HG03025 (cell line): Measurements from ENCODE around the gene CCDC92B.

Experiments
- ATAC-seq: cut with Tn5 transposase; IDR thresholded peaks from one replicate; pipeline ENCODE4 v1.9.1; 2021; ENCODE audit warnings: mild to moderate bottlenecking, moderate library complexity; ENCODE audit not compliant: unreplicated experiment, low FRiP score

CCDC92B gene

GRCh38 chr17:2723505-2723996 lies 25.9 kb downstream of the CCDC92B start:
- ATAC-seq, result no peak

- ATAC-seq, result no peak
Measured at GRCh38 chr17:2722611-2723010, 26.8 kb downstream of the CCDC92B start.

GRCh38 chr17:2721603-2722002 lies 27.8 kb downstream of the CCDC92B start:
- no peak for ATAC-seq

- no peak for ATAC-seq
Measured at GRCh38 chr17:2719861-2720260, 29.6 kb downstream of the CCDC92B start.

- ATAC-seq, result no peak
Measured at GRCh38 chr17:2718150-2718938, 31.1 kb downstream of the CCDC92B start.

GRCh38 chr17:2716649-2717048 lies 32.8 kb downstream of the CCDC92B start:
- no peak for ATAC-seq

- no peak for ATAC-seq
Measured at GRCh38 chr17:2713881-2714280, 35.6 kb downstream of the CCDC92B start.

- no peak for ATAC-seq
Measured at GRCh38 chr17:2712300-2713043, 37.0 kb downstream of the CCDC92B start.

GRCh38 chr17:2711608-2712299 lies 37.7 kb downstream of the CCDC92B start, which contains the start of gene CLUH:
TSS of gene CLUH (minus strand) at chr17:2711764. CDS start at chr17:2711661, 103 bp downstream.
- ATAC-seq, result peak; percentile 61

- peak; percentile 31 for ATAC-seq
Measured at GRCh38 chr17:2710803-2711607, 38.4 kb downstream of the CCDC92B start.

GRCh38 chr17:2710071-2710802 lies 39.2 kb downstream of the CCDC92B start:
- ATAC-seq, result no peak

GRCh38 chr17:2709183-2709661 lies 40.2 kb downstream of the CCDC92B start:
- no peak for ATAC-seq

GRCh38 chr17:2708585-2709182 lies 40.8 kb downstream of the CCDC92B start:
- no peak for ATAC-seq

- no peak for ATAC-seq
Measured at GRCh38 chr17:2707721-2708584, 41.5 kb downstream of the CCDC92B start.

- ATAC-seq, result no peak
Measured at GRCh38 chr17:2706911-2707510, 42.4 kb downstream of the CCDC92B start.

- ATAC-seq, result no peak
Measured at GRCh38 chr17:2705888-2706795, 43.3 kb downstream of the CCDC92B start.

GRCh38 chr17:2705263-2705662 lies 44.2 kb downstream of the CCDC92B start:
- no peak for ATAC-seq
